Fibroblast of skin of right biceps (primary cell): Measurements from ENCODE around the gene PPDPF.
"Not testable (repeated sequence)": the region's sequence is repeated elsewhere in the genome, so short reads cannot be mapped to it uniquely, and the experiment has no call there.

Experiments used
- DNase-seq: peaks from one replicate; pipeline ENCODE4 v3.0.0-alpha.2; 2013

PPDPF gene

DNA sequence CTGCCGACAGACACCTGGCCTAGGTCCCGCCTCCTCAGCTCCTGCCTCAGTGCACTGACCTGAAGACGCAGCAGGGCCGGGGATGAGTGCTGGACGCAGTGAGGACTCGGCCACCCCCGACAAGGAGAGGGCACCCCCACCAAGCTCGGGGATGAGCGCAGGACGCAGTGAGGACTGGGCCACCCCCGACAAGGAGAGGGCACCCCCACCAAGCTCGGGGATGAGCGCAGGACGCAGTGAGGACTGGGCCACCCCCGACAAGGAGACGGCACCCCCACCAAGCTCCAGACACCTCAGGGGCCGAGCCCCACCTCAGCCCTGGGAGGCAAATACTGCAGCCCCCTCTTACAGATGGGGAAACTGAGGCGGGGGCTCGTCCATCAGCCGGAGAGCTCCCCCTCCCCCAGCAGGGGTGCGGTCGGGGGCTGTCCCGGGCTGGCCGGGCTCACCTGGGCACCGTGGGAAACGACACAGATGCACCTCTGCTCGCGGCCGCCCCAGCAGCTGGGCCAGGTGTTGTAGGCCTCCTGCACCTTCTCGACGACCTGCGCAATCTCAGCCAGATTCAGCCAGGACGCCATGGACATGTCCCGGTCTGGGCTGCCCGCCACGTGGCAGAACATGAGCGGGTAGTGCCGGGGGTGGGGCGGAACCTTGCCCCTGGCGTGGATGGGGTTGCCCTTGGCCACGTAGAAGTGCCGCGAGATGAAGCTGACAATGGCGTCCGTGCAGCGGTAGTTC lies 46.0 kb downstream of the PPDPF start:
- DNase-seq = no peak

DNA sequence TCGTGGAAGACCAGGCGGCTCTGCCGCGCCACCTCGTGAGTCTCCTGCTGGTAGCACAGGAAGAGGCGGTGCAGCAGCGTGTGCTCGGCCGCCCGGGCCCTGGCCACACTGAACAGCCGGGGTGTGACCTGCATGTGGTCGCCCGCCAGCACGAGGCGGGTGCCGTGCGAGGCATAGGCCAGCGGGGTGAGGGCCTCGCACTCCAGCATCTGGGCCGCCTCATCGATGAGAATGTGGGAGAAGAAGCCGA lies 46.5 kb downstream of the PPDPF start:
- DNase-seq = no peak

DNA sequence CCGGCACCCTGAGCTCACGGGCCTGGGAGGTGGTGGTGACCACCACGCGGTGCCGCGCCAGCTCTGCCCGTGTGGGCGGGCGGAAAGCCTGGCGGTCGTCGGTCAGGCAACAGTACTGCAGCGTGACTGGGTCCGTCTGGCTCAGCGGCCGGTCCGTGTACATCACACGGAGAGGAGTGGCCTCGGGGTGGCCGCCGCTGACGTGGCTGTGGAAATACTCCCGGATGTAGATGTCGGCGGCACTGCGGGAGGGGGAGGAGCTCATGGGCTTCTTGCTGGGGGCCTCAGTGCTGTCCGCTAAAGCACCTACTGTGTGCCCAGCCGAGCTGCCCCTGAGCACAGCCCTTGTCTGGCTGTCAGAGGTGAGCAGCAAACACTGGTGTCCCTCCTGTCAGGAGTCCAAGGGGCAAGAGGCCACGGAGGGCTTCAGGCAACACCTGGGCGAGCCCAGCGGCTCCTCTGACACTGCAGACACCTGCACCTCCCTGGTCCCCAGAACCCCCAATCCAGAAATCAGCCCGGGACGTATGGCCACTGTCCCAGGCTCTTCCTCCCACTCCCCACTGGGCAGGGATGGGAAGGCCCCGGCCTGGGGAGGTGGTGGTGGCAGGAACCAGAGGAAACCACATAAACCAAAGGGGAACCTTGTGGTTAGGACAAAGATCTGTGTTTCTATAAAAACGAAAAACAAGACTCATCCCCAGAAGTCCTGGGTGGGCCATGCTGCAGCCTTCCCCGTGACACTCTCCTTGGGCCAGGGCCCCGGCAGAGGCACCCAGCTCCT lies 47.0 kb downstream of the PPDPF start:
- DNase-seq = no peak

DNA sequence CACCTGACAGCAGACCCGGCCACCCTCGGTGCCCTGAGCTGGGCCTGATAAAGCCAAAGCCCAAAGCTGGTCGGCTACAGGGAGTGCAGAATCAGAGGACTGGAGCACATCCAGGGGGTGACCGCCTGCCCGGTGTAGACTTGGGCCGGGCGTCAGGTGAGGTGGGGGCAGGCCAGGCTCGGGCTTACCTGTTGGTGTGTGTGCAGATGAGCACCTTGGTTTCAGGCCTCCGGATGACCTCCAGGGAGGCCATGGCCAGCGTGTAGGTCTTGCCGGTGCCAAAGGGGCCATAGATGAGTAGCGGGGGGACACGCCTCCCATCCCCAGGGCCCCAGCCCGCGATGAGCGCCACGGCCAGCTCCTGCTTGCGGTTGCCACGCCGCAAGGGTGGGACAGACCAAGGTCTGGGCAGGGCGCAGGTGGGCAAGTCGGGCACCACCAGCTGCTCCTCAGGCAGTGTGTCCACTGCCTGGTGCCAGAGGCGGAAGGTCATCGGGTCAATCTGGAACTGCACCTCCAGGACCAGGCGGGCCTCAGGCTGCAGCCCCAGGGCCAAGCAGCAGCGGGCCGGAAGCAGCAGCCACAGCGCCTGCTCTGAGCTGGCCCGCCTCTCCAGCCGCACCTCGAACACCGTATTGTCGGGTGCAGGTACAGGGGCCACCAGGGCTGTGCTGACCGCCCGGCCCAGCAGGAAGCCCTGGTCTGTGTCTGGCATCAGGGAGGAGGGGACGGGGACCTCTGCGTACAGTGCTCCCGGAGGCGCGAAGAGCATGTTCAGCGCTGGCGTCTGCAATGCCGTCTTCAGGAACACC lies 47.8 kb downstream of the PPDPF start:
- no peak for DNase-seq

DNA sequence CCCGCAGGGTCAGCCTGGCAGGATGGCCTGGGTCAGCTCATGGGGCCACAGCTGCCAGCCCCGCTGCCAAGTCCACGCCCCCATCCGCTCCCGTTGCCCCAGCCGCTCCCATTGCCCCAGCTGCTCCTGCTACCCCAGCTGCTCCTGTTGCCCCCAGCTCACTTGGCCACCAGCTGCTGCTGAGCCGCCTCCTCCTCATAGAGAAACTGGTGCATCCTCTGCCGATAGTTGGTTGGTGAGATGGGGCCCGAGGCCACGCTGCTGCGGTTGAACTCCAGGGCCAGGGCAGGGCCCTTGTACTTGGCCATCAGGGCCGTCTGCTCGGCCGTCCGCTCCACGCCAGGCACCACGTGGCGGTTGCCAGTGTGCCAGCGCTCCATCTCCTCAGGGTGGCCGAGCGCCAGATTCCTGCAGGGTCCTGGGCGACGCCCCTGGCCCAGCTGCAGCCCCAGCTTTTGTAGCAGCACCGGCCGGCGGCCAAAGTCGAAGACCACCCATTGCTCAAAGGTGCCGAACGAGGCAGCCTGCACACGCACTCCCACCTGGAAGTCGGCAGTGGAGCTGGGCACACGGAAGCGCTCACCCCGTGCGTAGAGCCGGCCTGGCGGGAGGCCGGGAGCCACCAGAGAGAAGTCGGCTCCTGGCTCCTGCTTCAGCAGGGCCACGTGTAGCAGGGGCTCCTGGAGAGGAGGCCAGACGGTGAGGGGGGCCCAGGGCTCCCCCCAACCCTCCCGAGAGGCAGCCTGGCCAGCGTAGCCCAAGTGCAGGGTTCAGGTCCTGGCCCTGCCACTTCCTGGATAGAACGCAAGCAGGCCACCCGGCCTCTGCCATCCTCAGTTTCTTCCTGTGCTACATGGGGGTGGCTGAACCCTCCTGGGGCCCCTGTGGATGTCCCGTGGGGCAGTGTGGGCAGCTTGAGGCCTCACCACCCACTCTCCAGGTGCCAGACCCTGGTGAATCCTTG lies 48.7 kb downstream of the PPDPF start:
- no peak for DNase-seq

DNA sequence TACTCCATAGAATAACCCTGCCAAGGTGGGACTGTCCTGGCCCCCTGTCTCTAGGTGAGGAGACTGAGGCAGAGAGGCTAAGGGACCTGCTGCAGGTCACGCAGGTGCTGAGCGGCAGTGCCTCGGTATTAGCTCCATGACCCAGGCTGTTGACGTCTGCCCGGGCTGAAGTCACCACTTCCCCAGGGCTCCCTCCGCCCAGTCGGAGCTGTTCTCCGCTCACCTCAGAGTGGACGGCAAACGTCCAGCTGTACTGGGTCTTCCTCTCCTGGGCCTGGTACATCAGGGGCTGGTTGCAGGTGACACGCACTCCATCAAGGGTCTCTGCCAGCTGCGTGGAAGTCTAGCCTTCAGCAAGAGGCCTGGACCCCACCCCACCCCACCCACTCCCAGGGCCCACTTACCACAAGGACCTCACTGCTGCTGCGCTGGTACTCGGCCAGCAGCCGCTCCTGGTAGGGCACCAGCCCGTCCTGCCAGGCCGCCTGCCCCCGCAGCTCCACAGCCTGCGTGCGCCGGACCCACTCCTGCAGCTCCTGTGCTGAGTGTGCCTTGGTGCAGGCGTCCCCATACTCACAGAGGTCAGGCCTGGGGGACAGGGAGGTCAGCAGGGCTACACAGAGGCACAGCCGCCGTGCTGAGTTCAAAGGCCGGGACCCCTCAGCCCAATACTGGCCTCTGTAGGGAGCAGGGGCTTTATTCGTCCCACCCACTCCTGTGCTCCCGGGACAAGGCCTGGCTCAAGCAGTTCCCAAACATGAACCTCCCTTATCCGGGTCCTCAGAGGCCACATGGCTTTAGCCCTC lies 49.9 kb downstream of the PPDPF start:
- DNase-seq = no peak

DNA sequence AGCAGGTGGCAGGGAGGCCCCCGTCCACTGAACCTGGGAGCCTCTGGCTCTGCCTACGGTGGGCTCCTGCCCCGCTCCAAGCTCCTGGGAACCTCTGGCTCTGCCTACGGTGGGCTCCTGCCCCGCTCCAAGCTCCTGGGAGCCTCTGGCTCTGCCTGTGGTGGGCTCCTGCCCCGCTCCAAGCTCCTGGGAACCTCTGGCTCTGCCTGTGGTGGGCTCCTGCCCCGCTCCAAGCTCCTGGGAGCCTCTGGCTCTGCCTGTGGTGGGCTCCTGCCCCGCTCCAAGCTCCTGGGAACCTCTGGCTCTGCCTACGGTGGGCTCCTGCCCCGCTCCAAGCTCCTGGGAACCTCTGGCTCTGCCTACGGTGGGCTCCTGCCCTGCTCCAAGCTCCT lies 50.5 kb downstream of the PPDPF start:
- not testable (repeated sequence) for DNase-seq
